PC-9 (cell line): ENCODE data around the gene SP6. TPM values are rescaled to one million over a fixed set of nuclear protein-coding genes. Genes with fewer than 3 reads are reported as not detected.

Source experiments
- BruUV-seq: library from RNA; stranded (reverse); fragments of 400-500 nt; replicated peaks from 2 replicates; lab custom pipeline; 2021; lab: Mats Ljungman, UMichigan
- CTCF ChIA-PET: fragments of 300-600 bp; sonication (Branson Sonifier 250); formaldehyde crosslinking; loops from one replicate; lab custom pipeline; 2022; ENCODE audit warnings: antibody characterized with exemption; lab: Charles Lee
- POLR2A ChIA-PET: fragments of 300-600 bp; sonication (Branson Sonifier 250); formaldehyde crosslinking; loops from one replicate; lab custom pipeline; 2022; ENCODE audit warnings: antibody characterized with exemption; ENCODE audit not compliant: unreplicated experiment; lab: Charles Lee
- DNase-seq, 2 experiments: peaks; one replicate each; pipeline versions ENCODE4 v3.0.0 to v3.0.0-alpha.2; 2015 to 2022; ENCODE audit warnings: mixed read lengths in 1 of 2
- H2AFZ ChIP-seq: fragments of 200-600 bp; sonication (generic); 2 replicates; pipeline ENCODE4 v1.8.1; 2017; ENCODE audit warnings: antibody characterized with exemption
- H3F3A ChIP-seq: fragments of 200-600 bp; sonication (generic); 2 replicates; pipeline ENCODE4 v1.8.1; 2017; ENCODE audit warnings: antibody characterized with exemption, mild to moderate bottlenecking, low read depth; ENCODE audit not compliant: insufficient read depth
- H3K27ac ChIP-seq: fragments of 200-600 bp; sonication (generic); 2 replicates; pipeline ENCODE4 v1.6.1; 2016; ENCODE audit warnings: mixed run types
- H3K27me3 ChIP-seq: fragments of 200-600 bp; sonication (generic); 2 replicates; pipeline ENCODE4 v1.6.1; 2016; ENCODE audit warnings: low read depth, mixed run types; ENCODE audit not compliant: insufficient read depth
- H3K36me3 ChIP-seq: fragments of 200-600 bp; sonication (generic); 2 replicates; pipeline ENCODE4 v1.6.1; 2016; ENCODE audit warnings: low read depth, mixed run types
- H3K4me1 ChIP-seq: fragments of 200-600 bp; sonication (generic); replicated peaks from 2 replicates; pipeline ENCODE4 v1.6.1; 2016; ENCODE audit warnings: mixed run types; ENCODE audit not compliant: insufficient read depth
- H3K4me2 ChIP-seq: fragments of 200-600 bp; sonication (generic); 2 replicates; pipeline ENCODE4 v1.6.1; 2017; ENCODE audit warnings: mixed run types
- H3K4me3 ChIP-seq: fragments of 200-600 bp; sonication (generic); 2 replicates; pipeline ENCODE4 v1.6.1; 2016; ENCODE audit warnings: mixed run types
- H3K79me2 ChIP-seq: fragments of 200-600 bp; sonication (generic); 2 replicates; pipeline ENCODE4 v1.6.1; 2017; ENCODE audit warnings: low read depth, mixed run types
- H3K9me2 ChIP-seq: fragments of 200-600 bp; sonication (generic); 2 replicates; pipeline ENCODE4 v1.8.1; 2017; ENCODE audit warnings: mild to moderate bottlenecking; ENCODE audit not compliant: insufficient read depth
- H3K9me3 ChIP-seq: fragments of 200-600 bp; sonication (generic); 2 replicates; pipeline ENCODE4 v1.8.1; 2016; ENCODE audit warnings: low read depth; ENCODE audit not compliant: insufficient read depth
- H4K20me1 ChIP-seq: fragments of 200-600 bp; sonication (generic); 2 replicates; pipeline ENCODE4 v1.8.1; 2017; ENCODE audit not compliant: insufficient read depth
- CTCF ChIP-seq: fragments of 200-600 bp; sonication (generic); conservative IDR thresholded peaks from 2 replicates; pipeline ENCODE4 v1.6.1; 2017; ENCODE audit warnings: mixed run types, antibody characterized with exemption, mild to moderate bottlenecking, moderate library complexity
- EZH2 ChIP-seq: fragments of 200-600 bp; sonication (generic); IDR thresholded peaks from 2 replicates; pipeline ENCODE4 v1.8.0; 2017; ENCODE audit warnings: antibody characterized with exemption, low read depth
- intact Hi-C: fragments of 100-400 bp; cut with micrococcal nuclease; formaldehyde crosslinking; loops from one replicate; pipeline ENCODE4 v1.10.0; 2022; ENCODE audit not compliant: unreplicated experiment
- total RNA-seq: library from RNA; stranded (reverse); gene quantifications from 2 replicates; pipeline ENCODE4 v1.2.3, GENCODE V29; 2021

SP6 gene
- total RNA-seq, 1 experiment from 2014 or later = 13.3 TPM

GRCh38 chr17:47884427-47884740 lies 33.4 kb upstream of the SP6 start:
- Histone ChIP-seq H3K9me3 (no peaks in the 10 kb centered on the region), H3F3A (peaks cover 66% of the 10 kb centered on the region), H3K4me2 (peak overlapping the region; percentile 89), H3K27ac (peak overlapping the region; percentile 91), H2AFZ (no peak overlapping the region), H3K4me1 (peaks cover 87% of the 10 kb centered on the region), H4K20me1 (no peaks in the 10 kb centered on the region), H3K27me3 (no peaks in the 10 kb centered on the region), H3K9me2 (no peaks in the 10 kb centered on the region), H3K36me3 (no peaks in the 10 kb centered on the region), H3K79me2 (no peaks in the 10 kb centered on the region), H3K4me3 (peak overlapping the region; percentile 50)
- no peak for TF ChIP-seq CTCF
- no peak for TF ChIP-seq EZH2
- ChIA-PET CTCF (interaction anchor here (1.1 to 1.4 kb wide), 3 partner anchors 21 to 43 kb away, joined by 3 to 10 read pairs (median 4); partner anchors contain the start of gene SCRN2), POLR2A (interaction anchor here (0.5 to 1.8 kb wide), 8 partner anchors 11 to 117 kb away, joined by 3 to 10 read pairs (median 4); partner anchors contain the start of genes LRRC46, MRPL10 and SP2)
- intact Hi-C loops = loop anchor here (1.0 to 2.0 kb wide), 2 partner anchors 41 to 74 kb away; no protein-coding TSS in a partner anchor
- peak in 1 of 2 experiments; percentile 86 for DNase-seq
- BruUV-seq = no TSS peak

- Histone ChIP-seq H3K27ac (peak overlapping the region; percentile 91), H3K9me3 (no peaks in the 10 kb centered on the region), H2AFZ (no peak overlapping the region), H3K4me3 (peak overlapping the region; percentile 50; the same call in 1 of the 2 replicates), H3K4me2 (peak overlapping the region; percentile 89), H3K27me3 (no peaks in the 10 kb centered on the region), H4K20me1 (no peaks in the 10 kb centered on the region), H3F3A (peaks cover 66% of the 10 kb centered on the region), H3K4me1 (peaks cover 87% of the 10 kb centered on the region), H3K79me2 (no peaks in the 10 kb centered on the region), H3K36me3 (no peaks in the 10 kb centered on the region), H3K9me2 (no peaks in the 10 kb centered on the region)
- TF ChIP-seq CTCF (no peak), EZH2 (no peak)
- CTCF ChIA-PET = interaction anchor here (1.1 to 1.4 kb wide), 3 partner anchors 21 to 43 kb away, joined by 3 to 10 read pairs (median 4); partner anchors contain the start of gene SCRN2
- intact Hi-C loops = loop anchor here (1.0 to 2.0 kb wide), 2 partner anchors 41 to 73 kb away; no protein-coding TSS in a partner anchor
- POLR2A ChIA-PET = interaction anchor here (0.5 to 0.8 kb wide), 7 partner anchors 20 to 116 kb away, joined by 3 to 6 read pairs (median 4); partner anchors contain the start of genes LRRC46 and MRPL10
- DNase-seq = peak in 1 of 2 experiments; percentile 95
- no TSS peak for BruUV-seq
Measured at GRCh38 chr17:47883589-47884426, 32.8 kb upstream of the SP6 start.

GRCh38 chr17:47882695-47883588 lies 32.0 kb upstream of the SP6 start:
- H2AFZ ChIP-seq = no peak overlapping the region
- TF ChIP-seq EZH2 = no peak
- no peaks in the 10 kb centered on the region for H3K27me3 ChIP-seq
- no peaks in the 10 kb centered on the region for H3K36me3 ChIP-seq
- DNase-seq = no peak
- ChIA-PET CTCF (interaction anchor here (1.4 kb wide), 1 partner anchor 20 kb away, joined by 4 read pairs; no protein-coding TSS in a partner anchor), POLR2A (interaction anchor here (0.7 to 0.8 kb wide), 2 partner anchors 33 to 42 kb away, joined by 4 read pairs; partner anchors contain the start of gene SCRN2)
- H3K9me2 ChIP-seq = no peaks in the 10 kb centered on the region
- H3K79me2 ChIP-seq = no peaks in the 10 kb centered on the region
- H3K27ac ChIP-seq = peak overlapping the region; percentile 91
- H3K9me3 ChIP-seq = no peaks in the 10 kb centered on the region
- no TSS peak for BruUV-seq
- intact Hi-C loops = loop anchor here (1.0 kb wide), 1 partner anchor 20 kb away; no protein-coding TSS in a partner anchor
- H3K4me3 ChIP-seq = no peak overlapping the region
- peak overlapping the region; percentile 89 for H3K4me2 ChIP-seq
- peaks cover 65% of the 10 kb centered on the region for H3F3A ChIP-seq
- no peaks in the 10 kb centered on the region for H4K20me1 ChIP-seq
- H3K4me1 ChIP-seq = peaks cover 87% of the 10 kb centered on the region
